Fibroblast of the conjunctiva (primary cell): ENCODE measurements around the gene NHLRC4.

Experiments
- DNase-seq: peaks from one replicate; pipeline ENCODE4 v3.0.0-alpha.2; 2010; ENCODE audit warnings: low read depth

NHLRC4 gene, protein sequence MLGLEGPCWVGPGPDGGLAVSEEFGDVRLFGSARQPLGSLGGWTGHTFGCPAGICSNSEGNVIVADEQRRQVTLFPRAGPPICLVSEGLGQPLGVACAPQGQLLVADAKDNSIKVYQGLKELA

GRCh38 chr16:566475-567372 lies at the start of gene NHLRC4:
TSS of gene NHLRC4 (plus strand) at chr16:567005. CDS start at chr16:568048, 1,043 bp downstream.
- DNase-seq = peak; percentile 49

GRCh38 chr16:518858-519257 lies 47.9 kb upstream of the NHLRC4 start:
- DNase-seq = no peak

GRCh38 chr16:519425-519824 lies 47.4 kb upstream of the NHLRC4 start:
- no peak for DNase-seq

DNA sequence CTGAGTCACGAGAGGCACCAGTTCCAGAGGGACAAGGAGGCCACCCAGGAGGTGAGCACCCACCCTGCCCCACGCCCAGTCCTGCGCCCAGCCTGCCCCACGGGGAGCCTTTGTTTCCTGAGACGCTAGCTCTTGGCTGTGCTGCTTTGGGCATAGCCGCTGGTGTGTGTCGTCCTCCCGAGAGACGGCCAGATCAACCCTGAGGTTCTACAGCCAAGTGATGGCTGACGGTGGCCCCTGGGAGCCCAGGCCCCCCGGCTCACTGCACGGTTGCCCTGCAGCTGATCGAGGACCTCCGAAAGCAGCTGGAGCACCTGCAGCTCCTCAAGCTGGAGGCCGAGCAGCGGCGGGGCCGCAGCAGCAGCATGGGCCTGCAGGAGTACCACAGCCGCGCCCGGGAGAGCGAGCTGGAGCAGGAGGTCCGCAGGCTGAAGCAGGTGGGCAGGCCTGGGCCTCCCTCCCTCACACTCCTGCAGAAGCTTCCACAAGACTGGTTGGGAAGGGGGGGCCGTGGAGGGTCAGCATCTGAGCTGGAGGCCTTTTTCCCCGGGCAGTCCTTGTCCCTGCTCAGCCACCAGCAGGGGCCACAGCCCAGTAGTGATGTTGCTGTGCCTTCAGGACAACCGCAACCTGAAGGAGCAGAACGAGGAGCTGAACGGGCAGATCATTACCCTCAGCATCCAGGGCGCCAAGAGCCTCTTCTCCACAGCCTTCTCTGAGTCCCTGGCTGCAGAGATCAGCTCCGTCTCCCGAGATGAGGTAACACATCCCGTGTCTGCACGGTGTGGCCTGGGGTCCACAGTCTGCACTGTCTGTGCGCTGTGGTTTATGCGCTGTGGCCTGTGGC lies 46.7 kb upstream of the NHLRC4 start:
- no peak for DNase-seq

GRCh38 chr16:520847-521246 lies 46.0 kb upstream of the NHLRC4 start:
- DNase-seq = no peak

- no peak for DNase-seq
Observed at GRCh38 chr16:521381-522210, 45.2 kb upstream of the NHLRC4 start.

DNA sequence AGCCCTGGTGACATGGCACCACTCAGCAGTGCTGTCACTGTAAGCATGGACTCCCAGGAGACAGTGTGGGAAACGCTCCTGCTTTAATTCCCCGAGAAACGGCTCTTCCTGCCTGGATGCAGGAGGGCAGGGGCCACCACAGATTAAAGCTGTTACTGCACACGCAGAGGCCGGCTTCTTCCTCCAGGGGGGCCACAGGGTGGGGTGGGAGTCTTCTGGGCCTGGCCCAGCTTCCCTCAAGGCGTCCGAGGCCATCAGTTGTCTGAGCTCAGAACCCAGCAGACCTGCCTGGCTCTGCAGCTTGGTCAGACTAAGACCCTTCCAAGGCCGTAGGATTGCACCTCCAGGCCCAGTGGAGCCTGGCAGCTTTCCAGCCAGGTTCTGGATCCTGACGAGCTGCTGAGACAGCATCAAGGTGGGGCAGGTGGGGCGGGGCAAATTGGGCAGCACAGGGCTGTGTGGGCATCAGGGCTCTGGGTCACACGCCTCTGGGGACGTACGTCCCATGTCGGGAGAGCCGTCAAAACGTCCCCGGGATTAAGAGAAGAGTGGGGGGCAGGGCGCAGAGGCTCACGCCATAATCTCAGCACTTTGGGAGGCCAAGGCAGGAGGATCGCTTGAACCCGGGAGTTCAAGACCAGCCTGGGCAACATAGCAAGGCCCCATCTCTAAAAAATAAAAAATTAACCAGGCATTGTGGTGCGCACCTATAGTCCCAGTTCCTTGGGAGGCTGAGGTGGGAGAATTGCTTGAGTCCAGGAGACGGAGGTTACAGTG lies 44.3 kb upstream of the NHLRC4 start:
- DNase-seq = no peak

DNA sequence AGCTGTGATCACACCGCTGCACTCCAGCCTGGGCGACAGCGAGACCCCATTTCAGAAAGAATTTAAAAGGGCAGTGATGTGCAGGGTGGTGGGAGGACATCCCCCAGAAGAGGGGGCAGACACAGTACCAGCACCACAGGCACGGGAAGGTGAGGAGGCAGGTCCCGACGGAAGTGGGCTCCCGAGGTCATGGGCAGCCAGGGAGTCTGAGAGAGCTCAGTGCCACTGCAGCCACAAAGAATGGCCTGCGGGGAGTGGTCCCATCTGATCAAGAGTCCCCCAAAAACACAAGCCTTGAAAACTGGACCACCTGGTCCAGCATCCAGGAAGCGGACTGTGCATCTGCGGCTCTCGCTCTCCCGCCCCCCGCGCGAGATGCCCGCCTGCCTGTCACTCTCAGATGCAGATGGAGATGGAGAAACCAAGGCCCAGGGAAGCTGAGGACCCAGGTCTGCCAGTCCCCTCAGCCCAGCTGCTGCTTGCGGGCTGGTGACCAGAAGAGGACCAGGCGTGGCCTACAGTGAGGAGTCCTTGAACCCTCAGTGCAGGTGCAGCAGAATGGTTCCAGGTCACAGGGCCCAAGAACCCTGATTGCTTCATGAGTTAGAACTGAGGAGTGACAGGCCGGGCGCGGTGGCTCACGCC lies 43.6 kb upstream of the NHLRC4 start:
- no peak for DNase-seq

DNA sequence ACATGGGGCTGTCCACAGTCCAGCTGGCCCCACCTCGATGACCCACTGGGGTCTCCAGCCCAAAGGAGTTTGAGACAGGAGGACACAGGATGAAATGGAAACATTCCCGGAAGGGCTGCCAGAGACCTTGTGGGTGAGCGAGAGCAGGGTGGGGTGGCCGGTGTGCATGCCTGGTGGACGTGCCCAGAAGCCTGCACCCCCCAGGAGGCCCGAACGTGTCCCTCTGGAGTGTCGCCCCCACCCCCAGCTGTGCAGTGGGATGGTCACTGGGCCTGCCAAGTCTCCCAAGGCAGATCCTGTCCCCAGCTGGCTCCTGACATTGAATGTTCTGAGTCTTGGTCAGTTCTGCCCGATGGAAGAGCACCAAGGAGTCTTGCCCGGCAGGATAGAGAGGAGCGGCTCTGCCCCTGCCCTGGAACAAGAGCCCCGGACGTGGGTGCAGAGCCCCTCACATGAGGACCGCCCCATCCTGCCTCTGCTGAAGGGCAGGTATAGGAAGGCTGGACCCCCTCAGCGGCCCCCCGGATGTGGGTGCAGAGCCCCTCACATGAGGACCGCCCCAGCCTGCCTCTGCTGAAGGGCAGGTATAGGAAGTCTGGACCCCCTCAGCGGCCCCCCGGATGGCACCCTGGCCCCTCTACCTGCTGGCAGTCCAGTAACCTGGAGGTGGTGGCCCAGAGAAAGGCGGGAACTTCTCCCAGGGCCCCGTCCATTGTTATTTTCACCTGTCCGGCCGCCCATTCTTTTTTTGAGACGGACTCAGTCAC lies 42.3 kb upstream of the NHLRC4 start:
- no peak for DNase-seq

GRCh38 chr16:525123-525519 lies 41.7 kb upstream of the NHLRC4 start:
- no peak for DNase-seq

DNA sequence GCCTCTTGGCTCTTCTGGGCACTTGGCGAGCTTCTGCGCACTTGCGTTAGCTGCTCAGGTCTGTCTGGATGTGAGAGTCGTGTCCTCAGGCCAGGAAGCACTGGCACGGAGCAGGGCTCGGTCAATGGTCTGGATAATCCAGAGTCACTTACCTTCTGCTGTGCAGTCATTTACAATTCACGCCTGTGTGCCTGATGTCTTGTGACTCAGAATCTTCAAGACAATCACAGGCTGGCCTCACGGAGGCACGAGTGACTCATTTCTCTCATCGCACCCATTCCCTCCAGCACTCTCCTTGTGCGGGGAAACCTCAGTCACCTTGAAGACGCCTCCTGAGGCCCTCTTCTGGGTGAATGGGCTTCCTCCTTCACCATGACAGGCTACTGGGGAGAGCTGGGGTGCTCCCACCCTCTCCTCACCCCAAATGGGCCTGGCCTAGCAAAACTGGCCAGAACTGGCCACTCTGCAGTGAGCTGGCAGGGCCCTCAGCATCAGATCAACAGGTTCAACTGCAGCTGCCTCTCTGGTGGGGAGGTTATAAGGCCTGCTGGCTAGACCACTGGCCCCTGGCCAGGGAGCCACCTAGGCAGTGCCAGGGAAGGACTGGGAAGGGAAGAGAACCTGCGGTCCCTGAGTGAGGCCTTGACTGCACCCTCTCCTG lies 41.2 kb upstream of the NHLRC4 start:
- no peak for DNase-seq

- DNase-seq = no peak
Observed at GRCh38 chr16:526181-527014, 40.4 kb upstream of the NHLRC4 start.

DNA sequence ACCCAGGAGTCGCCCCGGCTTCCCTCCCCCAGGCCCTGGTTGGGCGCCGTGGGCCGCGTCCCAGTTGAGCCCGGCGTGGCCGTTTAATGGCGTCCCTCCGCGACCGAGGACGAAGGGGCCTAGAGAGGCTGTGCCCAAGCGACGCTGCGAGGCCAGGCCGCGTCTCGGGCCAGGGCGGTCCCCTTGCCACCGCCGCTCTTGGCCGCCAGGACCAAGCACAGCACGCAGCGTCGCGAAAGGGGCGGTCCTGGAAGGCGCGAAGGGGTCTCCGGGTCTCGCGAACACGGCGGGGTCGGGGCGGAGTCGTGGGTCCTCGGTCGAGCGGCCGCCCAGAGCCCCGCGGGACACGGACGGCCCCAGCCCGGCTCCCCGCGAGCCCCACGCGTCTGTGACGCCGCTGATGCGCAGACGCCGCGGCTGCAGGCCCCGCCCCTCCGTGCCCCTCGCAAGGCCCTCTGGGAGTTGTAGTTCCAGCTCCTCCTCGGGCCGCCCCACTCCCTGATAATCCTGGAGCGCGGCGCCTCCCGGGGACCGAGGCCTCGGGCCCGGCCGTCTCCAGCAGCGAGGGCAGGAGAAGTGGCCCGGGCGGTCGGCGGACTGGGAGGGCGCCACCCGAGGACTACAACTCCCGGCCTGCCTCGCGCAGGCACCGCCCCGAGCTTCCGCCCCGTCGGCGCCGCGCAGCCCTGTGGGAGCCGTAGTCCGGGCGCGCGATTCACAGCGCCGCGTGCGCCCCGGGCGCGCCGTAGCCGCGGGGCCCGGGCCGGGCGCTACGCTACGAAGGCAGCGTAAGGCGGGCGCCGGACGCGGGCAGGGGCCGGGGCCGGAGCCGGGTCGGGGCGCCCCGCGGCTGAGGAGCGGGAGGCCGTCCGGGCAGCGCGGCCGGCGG lies 39.5 kb upstream of the NHLRC4 start, which contains the start of gene CAPN15:
TSS of gene CAPN15 (plus strand) at position 698 of the 889 bp plus-strand sequence. CDS start 19,127 bp downstream, outside the sequence.
- peak; percentile 70 for DNase-seq

- no peak for DNase-seq
Observed at GRCh38 chr16:528111-529011, 38.4 kb upstream of the NHLRC4 start.

DNA sequence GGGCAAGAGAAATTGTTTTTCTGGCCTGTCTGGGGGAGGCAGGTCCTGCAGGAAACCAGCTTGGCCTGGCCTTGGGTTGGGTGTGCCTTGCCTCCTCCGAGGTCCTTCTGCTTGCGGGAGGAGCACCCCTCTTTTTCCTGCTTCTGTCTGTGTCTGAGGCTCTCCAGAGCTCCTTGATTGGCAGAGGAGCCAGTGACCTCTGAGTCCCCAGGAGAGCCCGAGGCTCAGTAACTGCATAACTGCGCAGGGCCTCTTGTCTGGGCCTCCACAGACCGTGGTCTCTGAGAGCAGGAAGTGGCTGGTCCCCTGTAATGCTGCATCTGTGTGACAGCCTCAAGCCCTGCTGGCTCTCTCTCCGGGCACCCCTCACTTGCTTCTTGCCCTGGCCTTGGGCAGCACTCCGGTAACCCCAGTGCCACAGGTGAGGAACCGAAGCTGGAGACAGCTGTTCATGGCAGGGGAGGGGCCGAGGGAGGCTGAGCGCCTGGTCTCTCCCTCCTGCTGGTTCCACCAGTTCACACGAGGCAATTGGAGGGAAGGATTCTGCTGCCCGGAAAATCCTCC lies 37.7 kb upstream of the NHLRC4 start:
- no peak for DNase-seq
